T-helper 1 cell treated with Interleukin-12 subunit alpha and Interleukin-12 subunit beta and Interleukin-4 antibody, amounts not matched to agents 30 μg/mL and 1 μg/mL, for 36 hours (primary cell): ENCODE measurements around the gene UBE2F.
"Not testable (repeated sequence)": the region's sequence is repeated elsewhere in the genome, so short reads cannot be mapped to it uniquely, and the experiment has no call there.

Experiments used
- H3K27ac Mint-ChIP-seq: one replicate; pipeline ENCODE4 v1.8.0; 2021; ENCODE audit warnings: mild to moderate bottlenecking, mixed read lengths
- H3K27me3 Mint-ChIP-seq: one replicate; pipeline ENCODE4 v1.8.0; 2021; ENCODE audit warnings: low read depth, mixed read lengths
- H3K36me3 Mint-ChIP-seq: one replicate; pipeline ENCODE4 v1.8.0; 2021; ENCODE audit warnings: low read depth, mixed read lengths
- H3K4me1 Mint-ChIP-seq: one replicate; pipeline ENCODE4 v1.8.0; 2021; ENCODE audit warnings: low read depth, mixed read lengths
- H3K4me3 Mint-ChIP-seq: one replicate; pipeline ENCODE4 v1.8.0; 2021; ENCODE audit warnings: mild to moderate bottlenecking, moderate library complexity, mixed read lengths
- H3K9me3 Mint-ChIP-seq: one replicate; pipeline ENCODE4 v1.8.0; 2021; ENCODE audit warnings: mixed read lengths

Gene UBE2F

GRCh38 chr2:237962432-237963084 lies 4.3 kb upstream of the UBE2F start:
- Mint-ChIP-seq H3K4me1 (peaks cover 2% of the 10 kb centered on the region), H3K4me3 (no peak overlapping the region), H3K36me3 (peaks cover 5% of the 10 kb centered on the region), H3K27ac (no peak overlapping the region), H3K27me3 (peaks cover 6% of the 10 kb centered on the region), H3K9me3 (peaks cover 17% of the 10 kb centered on the region)

GRCh38 chr2:237963490-237963991 lies 3.3 kb upstream of the UBE2F start:
- H3K27ac Mint-ChIP-seq, H3K4me3 Mint-ChIP-seq, H3K36me3 Mint-ChIP-seq, H3K27me3 Mint-ChIP-seq: not testable (repeated sequence)
- peaks cover 17% of the 10 kb centered on the region for H3K9me3 Mint-ChIP-seq
- peaks cover 12% of the 10 kb centered on the region for H3K4me1 Mint-ChIP-seq

GRCh38 chr2:237964194-237964577 lies 2.6 kb upstream of the UBE2F start:
- peaks cover 19% of the 10 kb centered on the region for H3K4me1 Mint-ChIP-seq
- peaks cover 17% of the 10 kb centered on the region for H3K9me3 Mint-ChIP-seq
- peaks cover 9% of the 10 kb centered on the region for H3K36me3 Mint-ChIP-seq

GRCh38 chr2:237964578-237965404 lies 2.0 kb upstream of the UBE2F start:
- no peaks in the 10 kb centered on the region for H3K27me3 Mint-ChIP-seq
- H3K36me3 Mint-ChIP-seq: peaks cover 15% of the 10 kb centered on the region
- no peak overlapping the region for H3K27ac Mint-ChIP-seq
- peaks cover 17% of the 10 kb centered on the region for H3K9me3 Mint-ChIP-seq
- peak overlapping the region; percentile 48 for H3K4me3 Mint-ChIP-seq
- H3K4me1 Mint-ChIP-seq: peaks cover 25% of the 10 kb centered on the region

More at GRCh38 chr2:237964194-237964577, 2.6 kb upstream of the UBE2F start:
- Mint-ChIP-seq H3K27ac (no peak overlapping the region), H3K27me3 (peaks cover 2% of the 10 kb centered on the region), H3K4me3 (no peak overlapping the region)

- H3K27ac Mint-ChIP-seq: peak overlapping the region; percentile 59
- peaks cover 34% of the 10 kb centered on the region for H3K4me1 Mint-ChIP-seq
- peak overlapping the region; percentile 81 for H3K4me3 Mint-ChIP-seq
- H3K9me3 Mint-ChIP-seq: peaks cover 17% of the 10 kb centered on the region
- H3K36me3 Mint-ChIP-seq: peaks cover 22% of the 10 kb centered on the region
- not testable (repeated sequence) for H3K27me3 Mint-ChIP-seq
Observed at GRCh38 chr2:237965844-237966243, 970 bp upstream of the UBE2F start.

GRCh38 chr2:237966250-237966564 lies 607 bp upstream of the UBE2F start:
- Mint-ChIP-seq H3K4me3 (peak overlapping the region; percentile 81), H3K9me3 (peaks cover 17% of the 10 kb centered on the region), H3K4me1 (peaks cover 35% of the 10 kb centered on the region), H3K27ac (peak overlapping the region; percentile 59), H3K27me3 (no peaks in the 10 kb centered on the region), H3K36me3 (peaks cover 23% of the 10 kb centered on the region)

- Mint-ChIP-seq H3K4me1 (peaks cover 41% of the 10 kb centered on the region), H3K36me3 (peaks cover 22% of the 10 kb centered on the region), H3K27ac (peak overlapping the region; percentile 84)
Observed at GRCh38 chr2:237967463-237967951, 693 bp downstream of the UBE2F start.

GRCh38 chr2:237968048-237968862 lies 1.4 kb downstream of the UBE2F start:
- Mint-ChIP-seq H3K36me3 (peaks cover 25% of the 10 kb centered on the region), H3K27ac (peak overlapping the region; percentile 84), H3K4me3 (peak overlapping the region; percentile 90), H3K9me3 (peaks cover 5% of the 10 kb centered on the region), H3K4me1 (peaks cover 42% of the 10 kb centered on the region), H3K27me3 (no peaks in the 10 kb centered on the region)

More at GRCh38 chr2:237967463-237967951, 693 bp downstream of the UBE2F start:
- Mint-ChIP-seq H3K9me3 (peaks cover 12% of the 10 kb centered on the region), H3K27me3 (no peaks in the 10 kb centered on the region), H3K4me3 (peak overlapping the region; percentile 90)

GRCh38 chr2:237971661-237972060 lies 4.8 kb downstream of the UBE2F start:
- Mint-ChIP-seq H3K4me3 (no peak overlapping the region), H3K27me3 (no peaks in the 10 kb centered on the region), H3K4me1 (peaks cover 45% of the 10 kb centered on the region), H3K36me3 (peaks cover 35% of the 10 kb centered on the region), H3K9me3 (no peaks in the 10 kb centered on the region), H3K27ac (no peak overlapping the region)

GRCh38 chr2:237972211-237972610 lies 5.4 kb downstream of the UBE2F start:
- H3K4me3 Mint-ChIP-seq: no peak overlapping the region
- H3K36me3 Mint-ChIP-seq: peaks cover 36% of the 10 kb centered on the region
- H3K27me3 Mint-ChIP-seq: no peaks in the 10 kb centered on the region
- H3K27ac Mint-ChIP-seq: no peak overlapping the region
- no peaks in the 10 kb centered on the region for H3K9me3 Mint-ChIP-seq
- peaks cover 46% of the 10 kb centered on the region for H3K4me1 Mint-ChIP-seq

GRCh38 chr2:237972936-237973335 lies 6.1 kb downstream of the UBE2F start:
- Mint-ChIP-seq H3K27ac (no peak overlapping the region), H3K4me1 (peaks cover 48% of the 10 kb centered on the region), H3K4me3 (no peak overlapping the region), H3K9me3 (no peaks in the 10 kb centered on the region), H3K36me3 (peaks cover 43% of the 10 kb centered on the region), H3K27me3 (no peaks in the 10 kb centered on the region)

GRCh38 chr2:237977380-237977779 lies 10.6 kb downstream of the UBE2F start:
- no peak overlapping the region for H3K27ac Mint-ChIP-seq
- H3K36me3 Mint-ChIP-seq: peaks cover 37% of the 10 kb centered on the region
- H3K4me1 Mint-ChIP-seq: peaks cover 40% of the 10 kb centered on the region
- H3K27me3 Mint-ChIP-seq: no peaks in the 10 kb centered on the region
- H3K4me3 Mint-ChIP-seq: no peak overlapping the region
- no peaks in the 10 kb centered on the region for H3K9me3 Mint-ChIP-seq

GRCh38 chr2:237978058-237978712 lies 11.4 kb downstream of the UBE2F start:
- Mint-ChIP-seq H3K36me3 (peaks cover 34% of the 10 kb centered on the region), H3K4me3 (no peak overlapping the region), H3K9me3 (no peaks in the 10 kb centered on the region), H3K27me3 (no peaks in the 10 kb centered on the region), H3K27ac (peak overlapping the region; percentile 36), H3K4me1 (peaks cover 41% of the 10 kb centered on the region)

GRCh38 chr2:237979331-237979730 lies 12.5 kb downstream of the UBE2F start:
- Mint-ChIP-seq H3K36me3 (peaks cover 40% of the 10 kb centered on the region), H3K4me1 (peaks cover 45% of the 10 kb centered on the region), H3K9me3 (no peaks in the 10 kb centered on the region), H3K27me3 (no peaks in the 10 kb centered on the region), H3K27ac (no peak overlapping the region), H3K4me3 (no peak overlapping the region)
